HG03571 (cell line): ENCODE results near the gene MMP19.
"Not testable (repeated sequence)": the region's sequence is repeated elsewhere in the genome, so short reads cannot be mapped to it uniquely, and the experiment has no call there.

ENCODE experiments used
- ATAC-seq: cut with Tn5 transposase; IDR thresholded peaks from one replicate; pipeline ENCODE4 v1.9.1; 2021; ENCODE audit not compliant: unreplicated experiment

The MMP19 gene

GRCh38 chr12:55842681-55843429 is at the start of gene MMP19:
Gene MMP19, minus strand, starts transcription at chr12:55842936. Its CDS starts 106 bp downstream, at chr12:55842830.
- no peak for ATAC-seq

GRCh38 chr12:55891310-55891709 is 48.6 kb upstream of the MMP19 start:
- ATAC-seq, result no peak

GRCh38 chr12:55885113-55885512 is 42.4 kb upstream of the MMP19 start:
- no peak for ATAC-seq

- ATAC-seq, result no peak
These were observed 35.1 kb upstream of the MMP19 start for GRCh38 chr12:55877824-55878223.

- ATAC-seq, result no peak
These were observed 33.1 kb upstream of the MMP19 start for GRCh38 chr12:55875704-55876467.

GRCh38 chr12:55874443-55874842 is 31.7 kb upstream of the MMP19 start:
- no peak for ATAC-seq

- ATAC-seq, result not testable (repeated sequence)
These were observed 23.8 kb upstream of the MMP19 start for GRCh38 chr12:55866454-55867004.

GRCh38 chr12:55865327-55865726 is 22.6 kb upstream of the MMP19 start:
- no peak for ATAC-seq

GRCh38 chr12:55862931-55863330 is 20.2 kb upstream of the MMP19 start:
- not testable (repeated sequence) for ATAC-seq

- no peak for ATAC-seq
These were observed 19.6 kb upstream of the MMP19 start for GRCh38 chr12:55862286-55862685.

- no peak for ATAC-seq
These were observed 19.1 kb upstream of the MMP19 start for GRCh38 chr12:55861871-55862270.

GRCh38 chr12:55861396-55861795 is 18.7 kb upstream of the MMP19 start:
- ATAC-seq, result no peak

- ATAC-seq, result no peak
These were observed 10.0 kb upstream of the MMP19 start for GRCh38 chr12:55852740-55853139.

GRCh38 chr12:55850893-55851292 is 8.2 kb upstream of the MMP19 start:
- no peak for ATAC-seq

- ATAC-seq, result no peak
These were observed 7.7 kb upstream of the MMP19 start for GRCh38 chr12:55850401-55850800.

- no peak for ATAC-seq
These were observed 7.0 kb upstream of the MMP19 start for GRCh38 chr12:55849616-55850343.

- no peak for ATAC-seq
These were observed 5.0 kb upstream of the MMP19 start for GRCh38 chr12:55847603-55848291.

GRCh38 chr12:55847033-55847432 is 4.3 kb upstream of the MMP19 start:
- no peak for ATAC-seq

GRCh38 chr12:55845785-55846496 is 3.2 kb upstream of the MMP19 start:
- ATAC-seq, result no peak

- ATAC-seq, result no peak
These were observed 2.6 kb upstream of the MMP19 start for GRCh38 chr12:55845361-55845760.
